IMR-90 (cell line): ENCODE results near the gene MT1A.

ENCODE experiments used
- BHLHE40 ChIP-seq: fragments of 150-350 bp; IDR thresholded peaks from 2 replicates; pipeline ENCODE4 v1.6.1; 2016; ENCODE audit warnings: mild to moderate bottlenecking, low read depth, low read length
- CEBPB ChIP-seq: IDR thresholded peaks from 2 replicates; pipeline ENCODE4 v1.6.1; 2012; ENCODE audit warnings: low read depth, low read length, improper control_type of control experiment
- CHD1 ChIP-seq: IDR thresholded peaks from 2 replicates; pipeline ENCODE4 v1.6.1; 2012; ENCODE audit warnings: low read depth, low read length, improper control_type of control experiment
- FOS ChIP-seq: fragments of 150-350 bp; IDR thresholded peaks from 2 replicates; pipeline ENCODE4 v1.6.1; 2016; ENCODE audit warnings: low read depth, low read length
- MAZ ChIP-seq: IDR thresholded peaks from 2 replicates; pipeline ENCODE4 v1.6.1; 2012; ENCODE audit warnings: low read depth, mild to moderate bottlenecking, low read length, improper control_type of control experiment, moderate library complexity, borderline replicate concordance
- POLR2A ChIP-seq: IDR thresholded peaks from 2 replicates; pipeline ENCODE4 v1.6.1; 2012; ENCODE audit warnings: mild to moderate bottlenecking, low read depth, low read length
- RAD21 ChIP-seq: IDR thresholded peaks from 2 replicates; pipeline ENCODE4 v1.6.1; 2012; ENCODE audit warnings: low read length, improper control_type of control experiment
- SMC3 ChIP-seq: fragments of 150-350 bp; IDR thresholded peaks from 2 replicates; pipeline ENCODE4 v1.6.1; 2016; ENCODE audit warnings: low read depth, mild to moderate bottlenecking, antibody characterized with exemption, low read length, moderate library complexity
- TF ChIP-seq, protein P1 (sequence below): conservative IDR thresholded peaks from 2 replicates; pipeline ENCODE4 v1.5.1; 2012; ENCODE audit warnings: mild to moderate bottlenecking, low read depth, low read length, improper control_type of control experiment
- TF ChIP-seq, protein P2 (sequence below): fragments of 150-350 bp; IDR thresholded peaks from 2 replicates; pipeline ENCODE4 v1.6.1; 2017; ENCODE audit warnings: mild to moderate bottlenecking, antibody characterized with exemption, low read length, low read depth
- TF ChIP-seq, protein P3 (sequence below): fragments of 150-350 bp; IDR thresholded peaks from 2 replicates; pipeline ENCODE4 v1.6.1; 2016; ENCODE audit warnings: low read depth, mild to moderate bottlenecking, low read length, moderate library complexity, borderline replicate concordance

DNA sequence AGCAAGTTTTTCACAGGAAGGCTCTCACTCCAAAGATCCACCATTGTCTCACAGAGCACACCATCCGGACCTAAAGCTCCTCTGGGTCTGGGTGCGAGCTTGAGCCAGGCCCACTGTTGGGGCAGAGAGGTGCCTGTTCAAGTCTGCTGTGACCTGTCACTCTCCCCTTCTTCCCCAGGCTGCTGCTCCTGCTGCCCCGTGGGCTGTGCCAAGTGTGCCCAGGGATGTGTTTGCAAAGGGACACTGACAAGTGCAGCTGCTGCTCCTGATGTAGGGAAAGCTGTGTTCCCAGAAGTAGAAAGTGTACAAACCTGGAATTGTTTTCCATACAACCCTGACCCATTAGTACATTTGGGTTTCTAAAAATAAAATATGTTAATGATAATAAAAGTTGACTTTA, 39.0 kb downstream of the MT1A start:
- TF ChIP-seq, protein P1, sequence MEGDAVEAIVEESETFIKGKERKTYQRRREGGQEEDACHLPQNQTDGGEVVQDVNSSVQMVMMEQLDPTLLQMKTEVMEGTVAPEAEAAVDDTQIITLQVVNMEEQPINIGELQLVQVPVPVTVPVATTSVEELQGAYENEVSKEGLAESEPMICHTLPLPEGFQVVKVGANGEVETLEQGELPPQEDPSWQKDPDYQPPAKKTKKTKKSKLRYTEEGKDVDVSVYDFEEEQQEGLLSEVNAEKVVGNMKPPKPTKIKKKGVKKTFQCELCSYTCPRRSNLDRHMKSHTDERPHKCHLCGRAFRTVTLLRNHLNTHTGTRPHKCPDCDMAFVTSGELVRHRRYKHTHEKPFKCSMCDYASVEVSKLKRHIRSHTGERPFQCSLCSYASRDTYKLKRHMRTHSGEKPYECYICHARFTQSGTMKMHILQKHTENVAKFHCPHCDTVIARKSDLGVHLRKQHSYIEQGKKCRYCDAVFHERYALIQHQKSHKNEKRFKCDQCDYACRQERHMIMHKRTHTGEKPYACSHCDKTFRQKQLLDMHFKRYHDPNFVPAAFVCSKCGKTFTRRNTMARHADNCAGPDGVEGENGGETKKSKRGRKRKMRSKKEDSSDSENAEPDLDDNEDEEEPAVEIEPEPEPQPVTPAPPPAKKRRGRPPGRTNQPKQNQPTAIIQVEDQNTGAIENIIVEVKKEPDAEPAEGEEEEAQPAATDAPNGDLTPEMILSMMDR: no peak
- TF ChIP-seq, protein P2, sequence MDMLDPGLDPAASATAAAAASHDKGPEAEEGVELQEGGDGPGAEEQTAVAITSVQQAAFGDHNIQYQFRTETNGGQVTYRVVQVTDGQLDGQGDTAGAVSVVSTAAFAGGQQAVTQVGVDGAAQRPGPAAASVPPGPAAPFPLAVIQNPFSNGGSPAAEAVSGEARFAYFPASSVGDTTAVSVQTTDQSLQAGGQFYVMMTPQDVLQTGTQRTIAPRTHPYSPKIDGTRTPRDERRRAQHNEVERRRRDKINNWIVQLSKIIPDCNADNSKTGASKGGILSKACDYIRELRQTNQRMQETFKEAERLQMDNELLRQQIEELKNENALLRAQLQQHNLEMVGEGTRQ: no peak
- TF ChIP-seq BHLHE40 (no peak), CHD1 (no peak), CEBPB (no peak), RAD21 (no peak), POLR2A (no peak), MAZ (no peak), FOS (no peak), SMC3 (no peak)
- TF ChIP-seq, protein P3, sequence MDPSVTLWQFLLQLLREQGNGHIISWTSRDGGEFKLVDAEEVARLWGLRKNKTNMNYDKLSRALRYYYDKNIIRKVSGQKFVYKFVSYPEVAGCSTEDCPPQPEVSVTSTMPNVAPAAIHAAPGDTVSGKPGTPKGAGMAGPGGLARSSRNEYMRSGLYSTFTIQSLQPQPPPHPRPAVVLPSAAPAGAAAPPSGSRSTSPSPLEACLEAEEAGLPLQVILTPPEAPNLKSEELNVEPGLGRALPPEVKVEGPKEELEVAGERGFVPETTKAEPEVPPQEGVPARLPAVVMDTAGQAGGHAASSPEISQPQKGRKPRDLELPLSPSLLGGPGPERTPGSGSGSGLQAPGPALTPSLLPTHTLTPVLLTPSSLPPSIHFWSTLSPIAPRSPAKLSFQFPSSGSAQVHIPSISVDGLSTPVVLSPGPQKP: no peak
